K562 (cell line): ENCODE measurements around the gene GRK3. TPM values are rescaled to one million over a fixed set of nuclear protein-coding genes. Genes with fewer than 3 reads are reported as not detected.

Experiments
- BACH1 ChIP-seq: fragments of 200-800 bp; sonication (Bioruptor generic); IDR thresholded peaks from 2 replicates; pipeline ENCODE4 v1.6.1; 2016; ENCODE audit warnings: missing genetic modification characterization, missing compliant biosample characterization
- DACH1 ChIP-seq: fragments of 450-650 bp; IDR thresholded peaks from 2 replicates; pipeline ENCODE4 v1.6.1; 2018; ENCODE audit not compliant: partially characterized antibody
- DIDO1 ChIP-seq: fragments of 450-650 bp; IDR thresholded peaks from 2 replicates; pipeline ENCODE4 v1.6.1; 2016; ENCODE audit warnings: low read depth, missing biosample characterization, missing genetic modification characterization
- FUS ChIP-seq: fragments of 200-400 bp; formaldehyde crosslinking; optimal IDR thresholded peaks from 2 replicates; pipeline ENCODE3; 2017; ENCODE audit warnings: low read depth, low read length
- JUND ChIP-seq, 2 experiments: IDR thresholded peaks; 2 replicates in 1 of 2; 3 replicates in 1 of 2; pipeline ENCODE4 v1.6.1; 2011; ENCODE audit warnings: borderline replicate concordance in 2 of 2, low read depth in 2 of 2, low read length in 2 of 2, improper control_type of control experiment in 1 of 2, missing biosample characterization in 1 of 2, missing genetic modification characterization in 1 of 2, missing genetic modification reagents in 1 of 2
- MCM3 ChIP-seq: fragments of 450-650 bp; IDR thresholded peaks from 2 replicates; pipeline ENCODE4 v1.6.1; 2016
- MIER1 ChIP-seq: fragments of 450-650 bp; IDR thresholded peaks from 2 replicates; pipeline ENCODE4 v1.6.1; 2016; ENCODE audit warnings: antibody characterized with exemption, mild to moderate bottlenecking, low read depth
- NFE2 ChIP-seq: IDR thresholded peaks from 2 replicates; pipeline ENCODE4 v1.6.1; 2014; ENCODE audit warnings: antibody characterized with exemption, low read depth
- POLR2G ChIP-seq: fragments of 200-400 bp; formaldehyde crosslinking; IDR thresholded peaks from 2 replicates; pipeline ENCODE4 v1.6.1; 2017; ENCODE audit warnings: low read depth, mild to moderate bottlenecking, antibody characterized with exemption, low read length, moderate library complexity
- POLR3G ChIP-seq: IDR thresholded peaks from 2 replicates; pipeline ENCODE4 v1.6.1; 2011; ENCODE audit not compliant: insufficient read length, insufficient replicate concordance; ENCODE audit errors: extremely low read depth
- RHOXF2B ChIP-seq: fragments of 250-450 bp; sonication (Bioruptor Pico); conservative IDR thresholded peaks from 2 replicates; pipeline ENCODE4 v1.5.1; 2021
- SRF ChIP-seq, 2 experiments: fragments of 250-450, 450-650 bp in 1 of 2; sonication (Bioruptor Pico) in 1 of 2; sonication (generic) in 1 of 2; formaldehyde crosslinking; IDR thresholded peaks; 2 replicates each; pipeline versions ENCODE4 v1.5.0 to v1.5.1; 2020 to 2022; ENCODE audit warnings: mild to moderate bottlenecking in 1 of 2, missing genetic modification reagents in 1 of 2
- TEAD1 ChIP-seq, 2 experiments: fragments of 450-650 bp in 1 of 2; sonication (generic) in 1 of 2; formaldehyde crosslinking; IDR thresholded peaks; 2 replicates each; pipeline versions ENCODE4 v1.4.0 to v1.8.0; 2020 to 2022; ENCODE audit warnings: mild to moderate bottlenecking in 2 of 2, missing genetic modification reagents in 1 of 2
- TFAM ChIP-seq: fragments of 250-450 bp; sonication (Bioruptor Pico); conservative IDR thresholded peaks from 2 replicates; pipeline ENCODE4 v1.5.0; 2021; ENCODE audit warnings: mild to moderate bottlenecking, moderate library complexity
- ZFPM2 ChIP-seq: fragments of 250-450 bp; sonication (Bioruptor Pico); IDR thresholded peaks from 2 replicates; pipeline ENCODE4 v1.5.1; 2022; ENCODE audit warnings: mild to moderate bottlenecking
- ZNF717 ChIP-seq: fragments of 250-450 bp; sonication (Bioruptor Pico); IDR thresholded peaks from 2 replicates; pipeline ENCODE4 v1.5.0; 2021
- polyA plus RNA-seq, 8 experiments: library from polyadenylated mRNA; depleted of rRNA in 4 of 8; stranded (reverse) in 5 of 8; unstranded in 3 of 8; fragments of >200 nt; fragmentation: Nextera tagmentation in 2 of 8; fragmentation: Illumina TruSeq in 1 of 8; extraction: Ambion mirVana in 2 of 8; extraction: Trizol in 1 of 8; gene quantifications; 2 replicates each; pipeline versions ENCODE4 v1.2.1 to v1.2.3, GENCODE V29; 2011 to 2014; ENCODE audit warnings: inconsistent platforms in 1 of 8, missing spikeins in 1 of 8
- total RNA-seq, 7 experiments: library from RNA; depleted of rRNA in 6 of 7; stranded (reverse); fragments of >200 nt in 6 of 7; fragmentation: Illumina TruSeq in 2 of 7; extraction: Trizol in 2 of 7; gene quantifications; 2 replicates each; pipeline versions ENCODE4 v1.2.1 to v1.2.3, GENCODE V29; 2011 to 2021; ENCODE audit warnings: low replicate concordance in 1 of 7
- TF ChIP-seq, protein P1 (sequence below): fragments of 200-800 bp; sonication (Bioruptor generic); IDR thresholded peaks from 2 replicates; pipeline ENCODE4 v1.6.1; 2016; ENCODE audit warnings: missing genetic modification characterization, missing compliant biosample characterization
- TF ChIP-seq, protein P2 (sequence below): fragments of 450-650 bp; formaldehyde crosslinking; IDR thresholded peaks from 2 replicates; pipeline ENCODE4 v1.4.0; 2020; ENCODE audit warnings: mild to moderate bottlenecking
- TF ChIP-seq, protein P3 (sequence below): fragments of 450-650 bp; IDR thresholded peaks from 2 replicates; pipeline ENCODE4 v1.6.1; 2016; ENCODE audit warnings: low read depth, mild to moderate bottlenecking, moderate library complexity
- TF ChIP-seq, protein P4 (sequence below): fragments of 250-450 bp; sonication (Bioruptor Pico); IDR thresholded peaks from 2 replicates; pipeline ENCODE4 v1.4.0; 2020; ENCODE audit warnings: mild to moderate bottlenecking, moderate library complexity, borderline replicate concordance

Gene GRK3
- total and polyA plus RNA-seq, 9 of the 15 experiments (the other 6 are each of a cell fraction or from before 2014, with no cell fraction given) = 1.4 to 7.6 (median 3.6) TPM

DNA sequence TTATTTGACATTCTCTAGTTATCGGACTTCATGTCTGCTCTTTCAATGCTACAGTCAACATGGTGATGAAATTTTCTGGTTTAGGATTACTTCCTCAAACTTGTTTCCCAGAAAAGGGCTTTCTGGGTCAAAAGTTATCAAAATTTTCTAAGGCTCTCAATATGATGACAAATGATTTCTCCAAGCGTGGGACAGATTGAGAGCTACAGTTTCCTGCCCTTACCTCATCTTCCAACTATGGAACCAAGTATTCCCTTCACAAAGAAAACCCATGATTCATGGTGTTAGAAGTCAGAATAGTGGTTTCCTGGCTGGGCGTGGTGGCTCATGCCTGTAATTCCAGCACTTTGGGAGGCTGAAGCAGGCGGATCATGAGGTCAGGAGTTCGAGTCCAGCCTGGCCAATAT, 195.4 kb downstream of the GRK3 start (continued):
- TF ChIP-seq, protein P1, sequence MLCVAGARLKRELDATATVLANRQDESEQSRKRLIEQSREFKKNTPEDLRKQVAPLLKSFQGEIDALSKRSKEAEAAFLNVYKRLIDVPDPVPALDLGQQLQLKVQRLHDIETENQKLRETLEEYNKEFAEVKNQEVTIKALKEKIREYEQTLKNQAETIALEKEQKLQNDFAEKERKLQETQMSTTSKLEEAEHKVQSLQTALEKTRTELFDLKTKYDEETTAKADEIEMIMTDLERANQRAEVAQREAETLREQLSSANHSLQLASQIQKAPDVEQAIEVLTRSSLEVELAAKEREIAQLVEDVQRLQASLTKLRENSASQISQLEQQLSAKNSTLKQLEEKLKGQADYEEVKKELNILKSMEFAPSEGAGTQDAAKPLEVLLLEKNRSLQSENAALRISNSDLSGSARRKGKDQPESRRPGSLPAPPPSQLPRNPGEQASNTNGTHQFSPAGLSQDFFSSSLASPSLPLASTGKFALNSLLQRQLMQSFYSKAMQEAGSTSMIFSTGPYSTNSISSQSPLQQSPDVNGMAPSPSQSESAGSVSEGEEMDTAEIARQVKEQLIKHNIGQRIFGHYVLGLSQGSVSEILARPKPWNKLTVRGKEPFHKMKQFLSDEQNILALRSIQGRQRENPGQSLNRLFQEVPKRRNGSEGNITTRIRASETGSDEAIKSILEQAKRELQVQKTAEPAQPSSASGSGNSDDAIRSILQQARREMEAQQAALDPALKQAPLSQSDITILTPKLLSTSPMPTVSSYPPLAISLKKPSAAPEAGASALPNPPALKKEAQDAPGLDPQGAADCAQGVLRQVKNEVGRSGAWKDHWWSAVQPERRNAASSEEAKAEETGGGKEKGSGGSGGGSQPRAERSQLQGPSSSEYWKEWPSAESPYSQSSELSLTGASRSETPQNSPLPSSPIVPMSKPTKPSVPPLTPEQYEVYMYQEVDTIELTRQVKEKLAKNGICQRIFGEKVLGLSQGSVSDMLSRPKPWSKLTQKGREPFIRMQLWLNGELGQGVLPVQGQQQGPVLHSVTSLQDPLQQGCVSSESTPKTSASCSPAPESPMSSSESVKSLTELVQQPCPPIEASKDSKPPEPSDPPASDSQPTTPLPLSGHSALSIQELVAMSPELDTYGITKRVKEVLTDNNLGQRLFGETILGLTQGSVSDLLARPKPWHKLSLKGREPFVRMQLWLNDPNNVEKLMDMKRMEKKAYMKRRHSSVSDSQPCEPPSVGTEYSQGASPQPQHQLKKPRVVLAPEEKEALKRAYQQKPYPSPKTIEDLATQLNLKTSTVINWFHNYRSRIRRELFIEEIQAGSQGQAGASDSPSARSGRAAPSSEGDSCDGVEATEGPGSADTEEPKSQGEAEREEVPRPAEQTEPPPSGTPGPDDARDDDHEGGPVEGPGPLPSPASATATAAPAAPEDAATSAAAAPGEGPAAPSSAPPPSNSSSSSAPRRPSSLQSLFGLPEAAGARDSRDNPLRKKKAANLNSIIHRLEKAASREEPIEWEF (CRISPR knock-in tag) = no peak
- TF ChIP-seq, protein P2, sequence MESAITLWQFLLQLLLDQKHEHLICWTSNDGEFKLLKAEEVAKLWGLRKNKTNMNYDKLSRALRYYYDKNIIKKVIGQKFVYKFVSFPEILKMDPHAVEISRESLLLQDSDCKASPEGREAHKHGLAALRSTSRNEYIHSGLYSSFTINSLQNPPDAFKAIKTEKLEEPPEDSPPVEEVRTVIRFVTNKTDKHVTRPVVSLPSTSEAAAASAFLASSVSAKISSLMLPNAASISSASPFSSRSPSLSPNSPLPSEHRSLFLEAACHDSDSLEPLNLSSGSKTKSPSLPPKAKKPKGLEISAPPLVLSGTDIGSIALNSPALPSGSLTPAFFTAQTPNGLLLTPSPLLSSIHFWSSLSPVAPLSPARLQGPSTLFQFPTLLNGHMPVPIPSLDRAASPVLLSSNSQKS (CRISPR knock-in tag) = no peak
- no peak for TF ChIP-seq TFAM (CRISPR knock-in tag)
- no peak for TF ChIP-seq MCM3
- TF ChIP-seq NFE2 = peak; percentile 49; the same call in 1 of the 2 replicates
- no peak for TF ChIP-seq DACH1
- 0 out of 4 replicates have a peak, but pooled peaks of 1 of the 2 experiments have one; percentile 22 for TF ChIP-seq SRF (CRISPR knock-in tag; IDR thresholded peaks at IDR 0.05)
- no peak for TF ChIP-seq FUS
- TF ChIP-seq BACH1 = no peak; the same call in 1 of the 2 replicates
- TF ChIP-seq, protein P3, sequence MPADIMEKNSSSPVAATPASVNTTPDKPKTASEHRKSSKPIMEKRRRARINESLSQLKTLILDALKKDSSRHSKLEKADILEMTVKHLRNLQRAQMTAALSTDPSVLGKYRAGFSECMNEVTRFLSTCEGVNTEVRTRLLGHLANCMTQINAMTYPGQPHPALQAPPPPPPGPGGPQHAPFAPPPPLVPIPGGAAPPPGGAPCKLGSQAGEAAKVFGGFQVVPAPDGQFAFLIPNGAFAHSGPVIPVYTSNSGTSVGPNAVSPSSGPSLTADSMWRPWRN = no peak; the same call in 1 of the 2 replicates
- no peak for TF ChIP-seq ZNF717 (CRISPR knock-in tag)
- peak; percentile 74; the same call in 1 of the 2 replicates for TF ChIP-seq JUND (IDR thresholded peaks at IDR 0.05; ENCODE audit: borderline replicate concordance, low read depth, low read length)
- peak; percentile 53; the same call in 1 of the 3 replicates for TF ChIP-seq JUND (tag; IDR thresholded peaks at IDR 0.05; ENCODE audit: borderline replicate concordance, low read depth, low read length)
- TF ChIP-seq RHOXF2B (CRISPR knock-in tag) = no peak
- no peak for TF ChIP-seq DIDO1 (tag)
- TF ChIP-seq POLR3G = no peak
- TF ChIP-seq ZFPM2 (CRISPR knock-in tag) = no peak
- no peak for TF ChIP-seq POLR2G
- TF ChIP-seq MIER1 = no peak
- TF ChIP-seq TEAD1 (CRISPR knock-in tag; IDR thresholded peaks at IDR 0.05) = peak in 1 of 2 experiments; percentile 43; a peak in 1 of 4 replicates
- TF ChIP-seq, protein P4, sequence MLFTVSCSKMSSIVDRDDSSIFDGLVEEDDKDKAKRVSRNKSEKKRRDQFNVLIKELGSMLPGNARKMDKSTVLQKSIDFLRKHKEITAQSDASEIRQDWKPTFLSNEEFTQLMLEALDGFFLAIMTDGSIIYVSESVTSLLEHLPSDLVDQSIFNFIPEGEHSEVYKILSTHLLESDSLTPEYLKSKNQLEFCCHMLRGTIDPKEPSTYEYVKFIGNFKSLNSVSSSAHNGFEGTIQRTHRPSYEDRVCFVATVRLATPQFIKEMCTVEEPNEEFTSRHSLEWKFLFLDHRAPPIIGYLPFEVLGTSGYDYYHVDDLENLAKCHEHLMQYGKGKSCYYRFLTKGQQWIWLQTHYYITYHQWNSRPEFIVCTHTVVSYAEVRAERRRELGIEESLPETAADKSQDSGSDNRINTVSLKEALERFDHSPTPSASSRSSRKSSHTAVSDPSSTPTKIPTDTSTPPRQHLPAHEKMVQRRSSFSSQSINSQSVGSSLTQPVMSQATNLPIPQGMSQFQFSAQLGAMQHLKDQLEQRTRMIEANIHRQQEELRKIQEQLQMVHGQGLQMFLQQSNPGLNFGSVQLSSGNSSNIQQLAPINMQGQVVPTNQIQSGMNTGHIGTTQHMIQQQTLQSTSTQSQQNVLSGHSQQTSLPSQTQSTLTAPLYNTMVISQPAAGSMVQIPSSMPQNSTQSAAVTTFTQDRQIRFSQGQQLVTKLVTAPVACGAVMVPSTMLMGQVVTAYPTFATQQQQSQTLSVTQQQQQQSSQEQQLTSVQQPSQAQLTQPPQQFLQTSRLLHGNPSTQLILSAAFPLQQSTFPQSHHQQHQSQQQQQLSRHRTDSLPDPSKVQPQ = no peak
